Measurements from ENCODE around the gene WDR17. TPM values are rescaled to one million over a fixed set of nuclear protein-coding genes. Genes with fewer than 3 reads are reported as not detected.

WDR17 gene
- total RNA-seq, 1 experiment from 2014 or later, result 4.4 TPM

DNA sequence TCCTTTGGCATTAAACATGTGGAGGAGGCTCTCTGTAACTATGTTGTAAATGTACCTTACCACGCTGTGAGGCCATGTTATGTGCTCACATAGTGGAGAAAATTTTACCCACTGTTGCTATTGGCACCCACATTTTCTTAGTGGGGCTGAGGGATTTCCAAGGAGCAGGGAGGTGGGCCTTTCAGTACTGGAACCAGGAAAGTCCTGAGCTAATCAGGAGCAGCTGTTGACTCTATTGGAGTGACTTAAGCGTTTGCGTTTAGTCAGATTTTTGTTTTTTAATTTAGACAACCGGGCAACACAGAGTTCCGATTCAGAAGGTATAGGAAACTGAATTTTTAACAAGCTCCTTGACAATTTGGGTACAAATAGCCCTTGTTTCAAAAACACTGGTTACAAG, 30.7 kb upstream of the WDR17 start (continued):
- TF ChIP-seq, protein P1, sequence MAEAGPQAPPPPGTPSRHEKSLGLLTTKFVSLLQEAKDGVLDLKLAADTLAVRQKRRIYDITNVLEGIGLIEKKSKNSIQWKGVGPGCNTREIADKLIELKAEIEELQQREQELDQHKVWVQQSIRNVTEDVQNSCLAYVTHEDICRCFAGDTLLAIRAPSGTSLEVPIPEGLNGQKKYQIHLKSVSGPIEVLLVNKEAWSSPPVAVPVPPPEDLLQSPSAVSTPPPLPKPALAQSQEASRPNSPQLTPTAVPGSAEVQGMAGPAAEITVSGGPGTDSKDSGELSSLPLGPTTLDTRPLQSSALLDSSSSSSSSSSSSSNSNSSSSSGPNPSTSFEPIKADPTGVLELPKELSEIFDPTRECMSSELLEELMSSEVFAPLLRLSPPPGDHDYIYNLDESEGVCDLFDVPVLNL (CRISPR knock-in tag; IDR thresholded peaks at IDR 0.05; ENCODE audit: borderline replicate concordance, low read depth), result no peak
- no peak for TF ChIP-seq JAZF1 (CRISPR knock-in tag; IDR thresholded peaks at IDR 0.05)
- TF ChIP-seq, protein P2, sequence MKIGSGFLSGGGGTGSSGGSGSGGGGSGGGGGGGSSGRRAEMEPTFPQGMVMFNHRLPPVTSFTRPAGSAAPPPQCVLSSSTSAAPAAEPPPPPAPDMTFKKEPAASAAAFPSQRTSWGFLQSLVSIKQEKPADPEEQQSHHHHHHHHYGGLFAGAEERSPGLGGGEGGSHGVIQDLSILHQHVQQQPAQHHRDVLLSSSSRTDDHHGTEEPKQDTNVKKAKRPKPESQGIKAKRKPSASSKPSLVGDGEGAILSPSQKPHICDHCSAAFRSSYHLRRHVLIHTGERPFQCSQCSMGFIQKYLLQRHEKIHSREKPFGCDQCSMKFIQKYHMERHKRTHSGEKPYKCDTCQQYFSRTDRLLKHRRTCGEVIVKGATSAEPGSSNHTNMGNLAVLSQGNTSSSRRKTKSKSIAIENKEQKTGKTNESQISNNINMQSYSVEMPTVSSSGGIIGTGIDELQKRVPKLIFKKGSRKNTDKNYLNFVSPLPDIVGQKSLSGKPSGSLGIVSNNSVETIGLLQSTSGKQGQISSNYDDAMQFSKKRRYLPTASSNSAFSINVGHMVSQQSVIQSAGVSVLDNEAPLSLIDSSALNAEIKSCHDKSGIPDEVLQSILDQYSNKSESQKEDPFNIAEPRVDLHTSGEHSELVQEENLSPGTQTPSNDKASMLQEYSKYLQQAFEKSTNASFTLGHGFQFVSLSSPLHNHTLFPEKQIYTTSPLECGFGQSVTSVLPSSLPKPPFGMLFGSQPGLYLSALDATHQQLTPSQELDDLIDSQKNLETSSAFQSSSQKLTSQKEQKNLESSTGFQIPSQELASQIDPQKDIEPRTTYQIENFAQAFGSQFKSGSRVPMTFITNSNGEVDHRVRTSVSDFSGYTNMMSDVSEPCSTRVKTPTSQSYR (CRISPR knock-in tag; IDR thresholded peaks at IDR 0.05), result no peak
- no peak for TF ChIP-seq MXD4 (CRISPR knock-in tag; IDR thresholded peaks at IDR 0.05; ENCODE audit: borderline replicate concordance)
- TF ChIP-seq NR2C2 (CRISPR knock-in tag; IDR thresholded peaks at IDR 0.05), result no peak
- no peak for TF ChIP-seq ELF4 (CRISPR knock-in tag; IDR thresholded peaks at IDR 0.05; ENCODE audit: low read depth)
- no peak for TF ChIP-seq ATF1 (CRISPR knock-in tag; IDR thresholded peaks at IDR 0.05)
- TF ChIP-seq ZNF416 (CRISPR knock-in tag; IDR thresholded peaks at IDR 0.05), result no peak
- TF ChIP-seq, protein P3, sequence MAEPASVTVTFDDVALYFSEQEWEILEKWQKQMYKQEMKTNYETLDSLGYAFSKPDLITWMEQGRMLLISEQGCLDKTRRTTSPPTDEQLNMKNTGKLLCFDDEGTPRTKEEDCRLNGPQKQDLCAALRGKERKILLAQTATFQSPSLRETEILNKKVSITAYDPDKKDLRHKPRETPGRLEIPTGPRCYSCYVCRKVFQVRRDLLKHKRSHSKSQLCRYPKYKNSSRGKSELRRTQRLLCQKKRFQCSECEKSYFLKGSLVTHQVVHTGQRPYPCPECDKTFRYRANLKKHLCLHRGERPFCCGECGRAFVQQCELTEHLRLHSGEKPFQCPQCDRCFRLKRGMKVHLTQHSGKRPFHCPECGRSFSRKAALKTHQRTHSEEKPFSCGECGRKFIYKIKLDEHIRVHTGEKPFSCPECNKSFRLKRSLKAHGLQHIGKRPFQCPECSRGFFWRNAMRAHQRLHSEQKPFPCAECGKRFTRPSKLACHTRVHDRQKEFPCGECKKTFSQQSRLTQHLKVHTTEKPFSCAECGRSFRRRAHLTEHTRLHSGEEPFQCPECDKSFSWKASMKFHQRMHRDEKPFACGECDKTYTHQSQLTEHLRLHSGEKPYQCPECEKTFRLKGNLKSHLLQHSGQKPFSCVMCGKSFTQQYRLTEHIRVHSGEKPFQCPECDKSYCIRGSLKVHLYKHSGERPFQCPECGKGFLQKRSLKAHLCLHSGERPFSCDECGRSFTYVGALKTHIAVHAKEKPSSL (CRISPR knock-in tag; conservative IDR thresholded peaks at IDR 0.05), result no peak
- TF ChIP-seq, protein P4, sequence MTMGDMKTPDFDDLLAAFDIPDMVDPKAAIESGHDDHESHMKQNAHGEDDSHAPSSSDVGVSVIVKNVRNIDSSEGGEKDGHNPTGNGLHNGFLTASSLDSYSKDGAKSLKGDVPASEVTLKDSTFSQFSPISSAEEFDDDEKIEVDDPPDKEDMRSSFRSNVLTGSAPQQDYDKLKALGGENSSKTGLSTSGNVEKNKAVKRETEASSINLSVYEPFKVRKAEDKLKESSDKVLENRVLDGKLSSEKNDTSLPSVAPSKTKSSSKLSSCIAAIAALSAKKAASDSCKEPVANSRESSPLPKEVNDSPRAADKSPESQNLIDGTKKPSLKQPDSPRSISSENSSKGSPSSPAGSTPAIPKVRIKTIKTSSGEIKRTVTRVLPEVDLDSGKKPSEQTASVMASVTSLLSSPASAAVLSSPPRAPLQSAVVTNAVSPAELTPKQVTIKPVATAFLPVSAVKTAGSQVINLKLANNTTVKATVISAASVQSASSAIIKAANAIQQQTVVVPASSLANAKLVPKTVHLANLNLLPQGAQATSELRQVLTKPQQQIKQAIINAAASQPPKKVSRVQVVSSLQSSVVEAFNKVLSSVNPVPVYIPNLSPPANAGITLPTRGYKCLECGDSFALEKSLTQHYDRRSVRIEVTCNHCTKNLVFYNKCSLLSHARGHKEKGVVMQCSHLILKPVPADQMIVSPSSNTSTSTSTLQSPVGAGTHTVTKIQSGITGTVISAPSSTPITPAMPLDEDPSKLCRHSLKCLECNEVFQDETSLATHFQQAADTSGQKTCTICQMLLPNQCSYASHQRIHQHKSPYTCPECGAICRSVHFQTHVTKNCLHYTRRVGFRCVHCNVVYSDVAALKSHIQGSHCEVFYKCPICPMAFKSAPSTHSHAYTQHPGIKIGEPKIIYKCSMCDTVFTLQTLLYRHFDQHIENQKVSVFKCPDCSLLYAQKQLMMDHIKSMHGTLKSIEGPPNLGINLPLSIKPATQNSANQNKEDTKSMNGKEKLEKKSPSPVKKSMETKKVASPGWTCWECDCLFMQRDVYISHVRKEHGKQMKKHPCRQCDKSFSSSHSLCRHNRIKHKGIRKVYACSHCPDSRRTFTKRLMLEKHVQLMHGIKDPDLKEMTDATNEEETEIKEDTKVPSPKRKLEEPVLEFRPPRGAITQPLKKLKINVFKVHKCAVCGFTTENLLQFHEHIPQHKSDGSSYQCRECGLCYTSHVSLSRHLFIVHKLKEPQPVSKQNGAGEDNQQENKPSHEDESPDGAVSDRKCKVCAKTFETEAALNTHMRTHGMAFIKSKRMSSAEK (CRISPR knock-in tag; IDR thresholded peaks at IDR 0.05; ENCODE audit: borderline replicate concordance), result no peak
- TF ChIP-seq, protein P5, sequence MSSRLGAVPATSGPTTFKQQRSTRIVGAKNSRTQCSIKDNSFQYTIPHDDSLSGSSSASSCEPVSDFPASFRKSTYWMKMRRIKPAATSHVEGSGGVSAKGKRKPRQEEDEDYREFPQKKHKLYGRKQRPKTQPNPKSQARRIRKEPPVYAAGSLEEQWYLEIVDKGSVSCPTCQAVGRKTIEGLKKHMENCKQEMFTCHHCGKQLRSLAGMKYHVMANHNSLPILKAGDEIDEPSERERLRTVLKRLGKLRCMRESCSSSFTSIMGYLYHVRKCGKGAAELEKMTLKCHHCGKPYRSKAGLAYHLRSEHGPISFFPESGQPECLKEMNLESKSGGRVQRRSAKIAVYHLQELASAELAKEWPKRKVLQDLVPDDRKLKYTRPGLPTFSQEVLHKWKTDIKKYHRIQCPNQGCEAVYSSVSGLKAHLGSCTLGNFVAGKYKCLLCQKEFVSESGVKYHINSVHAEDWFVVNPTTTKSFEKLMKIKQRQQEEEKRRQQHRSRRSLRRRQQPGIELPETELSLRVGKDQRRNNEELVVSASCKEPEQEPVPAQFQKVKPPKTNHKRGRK (CRISPR knock-in tag; IDR thresholded peaks at IDR 0.05; ENCODE audit: borderline replicate concordance), result no peak
- no peak for TF ChIP-seq MYBL2 (CRISPR knock-in tag; IDR thresholded peaks at IDR 0.05)

DNA sequence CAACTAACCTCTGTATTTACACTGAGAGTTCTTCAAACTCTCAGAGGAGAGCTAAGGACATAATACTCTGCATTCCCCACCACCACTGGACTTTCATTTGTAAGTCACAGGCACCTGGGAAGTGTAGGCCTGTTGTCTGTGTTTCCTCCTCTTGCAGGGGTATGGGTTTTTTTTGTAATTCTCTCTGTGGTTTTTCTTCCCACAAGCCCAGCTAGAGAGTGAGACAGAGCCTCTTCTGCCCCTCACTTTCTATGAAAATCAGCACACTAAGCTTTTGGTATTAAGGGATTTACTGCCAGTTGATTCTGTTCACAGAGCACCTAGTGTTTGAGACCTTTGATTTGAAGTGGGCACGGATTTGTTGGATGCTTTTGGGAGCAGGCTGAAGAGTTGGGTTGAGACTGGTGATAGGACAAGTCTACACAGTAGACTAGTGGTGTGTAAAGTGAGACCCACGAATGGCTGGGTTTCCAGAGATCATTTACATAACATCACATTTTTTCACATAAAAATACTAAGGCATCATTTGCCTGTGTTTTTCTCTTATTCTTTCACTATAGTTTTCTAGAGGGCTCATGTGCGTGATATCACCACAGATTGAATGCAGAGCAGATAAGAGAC, 28.9 kb upstream of the WDR17 start:
- Mint-ChIP-seq H3K9me3 (peaks cover 18% of the 10 kb centered on the region), H3K27me3 (ENCODE audit: low read depth) (no peaks in the 10 kb centered on the region), H3K36me3 (no peaks in the 10 kb centered on the region), H3K27ac (no peak overlapping the region), H3K4me3 (no peak overlapping the region), H3K4me1 (no peaks in the 10 kb centered on the region)
- ChIA-PET CTCF (interaction anchor here (2.0 kb wide), 1 partner anchor 304 kb away, joined by 18 read pairs; no protein-coding TSS in a partner anchor), POLR2A (no interaction called here)
- ATAC-seq (no peak), DNase-seq (ENCODE audit: low spot score) (no peak)
- TF ChIP-seq, protein P6, sequence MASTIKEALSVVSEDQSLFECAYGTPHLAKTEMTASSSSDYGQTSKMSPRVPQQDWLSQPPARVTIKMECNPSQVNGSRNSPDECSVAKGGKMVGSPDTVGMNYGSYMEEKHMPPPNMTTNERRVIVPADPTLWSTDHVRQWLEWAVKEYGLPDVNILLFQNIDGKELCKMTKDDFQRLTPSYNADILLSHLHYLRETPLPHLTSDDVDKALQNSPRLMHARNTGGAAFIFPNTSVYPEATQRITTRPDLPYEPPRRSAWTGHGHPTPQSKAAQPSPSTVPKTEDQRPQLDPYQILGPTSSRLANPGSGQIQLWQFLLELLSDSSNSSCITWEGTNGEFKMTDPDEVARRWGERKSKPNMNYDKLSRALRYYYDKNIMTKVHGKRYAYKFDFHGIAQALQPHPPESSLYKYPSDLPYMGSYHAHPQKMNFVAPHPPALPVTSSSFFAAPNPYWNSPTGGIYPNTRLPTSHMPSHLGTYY (CRISPR knock-in tag; IDR thresholded peaks at IDR 0.05), result no peak
- TF ChIP-seq CREB1 (CRISPR knock-in tag; IDR thresholded peaks at IDR 0.05), result no peak
- TF ChIP-seq NFE2L1 (CRISPR knock-in tag; IDR thresholded peaks at IDR 0.05), result no peak
- TF ChIP-seq SP1 (CRISPR knock-in tag; conservative IDR thresholded peaks at IDR 0.05), result no peak
- TF ChIP-seq NFYB (CRISPR knock-in tag; conservative IDR thresholded peaks at IDR 0.05; ENCODE audit: low read depth), result no peak
- no peak for TF ChIP-seq MXD4 (CRISPR knock-in tag; IDR thresholded peaks at IDR 0.05; ENCODE audit: borderline replicate concordance)
- TF ChIP-seq, protein P7, sequence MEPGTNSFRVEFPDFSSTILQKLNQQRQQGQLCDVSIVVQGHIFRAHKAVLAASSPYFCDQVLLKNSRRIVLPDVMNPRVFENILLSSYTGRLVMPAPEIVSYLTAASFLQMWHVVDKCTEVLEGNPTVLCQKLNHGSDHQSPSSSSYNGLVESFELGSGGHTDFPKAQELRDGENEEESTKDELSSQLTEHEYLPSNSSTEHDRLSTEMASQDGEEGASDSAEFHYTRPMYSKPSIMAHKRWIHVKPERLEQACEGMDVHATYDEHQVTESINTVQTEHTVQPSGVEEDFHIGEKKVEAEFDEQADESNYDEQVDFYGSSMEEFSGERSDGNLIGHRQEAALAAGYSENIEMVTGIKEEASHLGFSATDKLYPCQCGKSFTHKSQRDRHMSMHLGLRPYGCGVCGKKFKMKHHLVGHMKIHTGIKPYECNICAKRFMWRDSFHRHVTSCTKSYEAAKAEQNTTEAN (CRISPR knock-in tag; IDR thresholded peaks at IDR 0.05), result no peak
- no peak for TF ChIP-seq ZBTB21 (CRISPR knock-in tag; IDR thresholded peaks at IDR 0.05; ENCODE audit: borderline replicate concordance)
- TF ChIP-seq ZNF263 (CRISPR knock-in tag; IDR thresholded peaks at IDR 0.05; ENCODE audit: low read depth), result no peak
